ENCODE data around the gene LYPD6B. TPM values are rescaled to one million over a fixed set of nuclear protein-coding genes. Genes with fewer than 3 reads are reported as not detected.

The LYPD6B gene
- total RNA-seq, 1 experiment from 2014 or later = 2.0 TPM

DNA sequence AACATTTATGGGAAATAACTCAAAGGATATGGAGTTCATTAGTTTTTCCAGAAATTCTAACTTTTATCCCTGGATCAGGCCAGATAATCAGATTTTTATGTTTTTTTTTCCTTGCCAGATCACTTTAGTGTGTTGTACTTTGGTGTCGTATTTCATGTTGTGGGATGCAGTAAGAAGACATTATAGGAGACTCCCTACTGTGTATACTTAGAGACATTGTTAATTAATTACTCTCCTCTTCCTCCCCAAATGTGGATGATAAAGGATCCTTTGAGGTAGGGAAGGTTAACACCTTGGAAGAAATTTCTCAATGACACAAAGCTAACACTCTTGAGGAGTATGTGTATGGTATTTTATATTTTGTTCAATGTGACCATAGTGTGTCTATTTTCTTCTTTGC is 120.5 kb downstream of the LYPD6B start:
- H2BK120ac ChIP-seq (ENCODE audit: low read depth, low read length, poor library complexity, severe bottlenecking) = no peak overlapping the region
- DNase-seq = no peak
- no CpG with 5 or more reads among the region's 1 CpG for WGBS (ENCODE audit: extremely low coverage, insufficient read length, low lambda C conversion rate)

More for the DNA sequence above, 120.5 kb downstream of the LYPD6B start:
- Histone ChIP-seq H3K23me2 (ENCODE audit: insufficient read length, low read depth, low read length, poor library complexity, severe bottlenecking) (no peaks in the 10 kb centered on the region), H3K14ac (ENCODE audit: insufficient read depth, low read length) (no peak overlapping the region), H4K5ac (ENCODE audit: insufficient read length, low read depth, low read length) (no peak overlapping the region), H3K9ac (ENCODE audit: extremely low read depth, insufficient read length, low read length) (no peak overlapping the region), H3K4ac (ENCODE audit: low read depth, low read length) (no peak overlapping the region), H4K8ac (replicated peaks; ENCODE audit: insufficient read length, low read depth, low read length) (no peak overlapping the region), H3K27ac (ENCODE audit: insufficient read length, low read depth, low read length) (no peak overlapping the region), H2BK12ac (ENCODE audit: insufficient read length, low read depth, low read length) (no peak overlapping the region), H3K79me1 (ENCODE audit: insufficient read depth, low read depth, low read length, poor library complexity, severe bottlenecking) (no peaks in the 10 kb centered on the region), H3K4me2 (ENCODE audit: insufficient read depth, insufficient read length, low read length) (no peak overlapping the region), H2BK5ac (ENCODE audit: insufficient read length, low read length) (no peak overlapping the region), H4K20me1 (ENCODE audit: control insufficient read depth, insufficient read depth, insufficient read length) (no peaks in the 10 kb centered on the region), H3K56ac (ENCODE audit: insufficient read length, low read depth, low read length) (no peak overlapping the region), H3K18ac (ENCODE audit: insufficient read length, low read depth, low read length) (no peak overlapping the region), H3K23ac (ENCODE audit: insufficient read length, low read depth, low read length) (no peak overlapping the region), H2BK15ac (ENCODE audit: low read depth, low read length) (no peak overlapping the region), H3K9me3 (ENCODE audit: control insufficient read depth, low read depth, low read length) (no peaks in the 10 kb centered on the region), H3K4me1 (ENCODE audit: insufficient read depth, low read length) (no peaks in the 10 kb centered on the region), H3K27me3 (ENCODE audit: insufficient read depth, low read length) (no peaks in the 10 kb centered on the region), H3T11ph (ENCODE audit: low read length) (no peak overlapping the region), H2AFZ (ENCODE audit: low read length) (no peak overlapping the region), H4K91ac (ENCODE audit: insufficient read length, low read depth, low read length) (no peak overlapping the region), H2AK5ac (ENCODE audit: insufficient read length, low read length) (no peak overlapping the region), H3K79me2 (ENCODE audit: insufficient read depth, low read length) (no peaks in the 10 kb centered on the region), H2BK20ac (ENCODE audit: low read depth, low read length, poor library complexity, severe bottlenecking) (no peak overlapping the region)
- no peaks in the 10 kb centered on the region; a peak in 1 of 5 replicates for H3K9me3 Mint-ChIP-seq
- no peaks in the 10 kb centered on the region for H3K27me3 Mint-ChIP-seq (ENCODE audit: low read depth)
- TF ChIP-seq, protein P1, sequence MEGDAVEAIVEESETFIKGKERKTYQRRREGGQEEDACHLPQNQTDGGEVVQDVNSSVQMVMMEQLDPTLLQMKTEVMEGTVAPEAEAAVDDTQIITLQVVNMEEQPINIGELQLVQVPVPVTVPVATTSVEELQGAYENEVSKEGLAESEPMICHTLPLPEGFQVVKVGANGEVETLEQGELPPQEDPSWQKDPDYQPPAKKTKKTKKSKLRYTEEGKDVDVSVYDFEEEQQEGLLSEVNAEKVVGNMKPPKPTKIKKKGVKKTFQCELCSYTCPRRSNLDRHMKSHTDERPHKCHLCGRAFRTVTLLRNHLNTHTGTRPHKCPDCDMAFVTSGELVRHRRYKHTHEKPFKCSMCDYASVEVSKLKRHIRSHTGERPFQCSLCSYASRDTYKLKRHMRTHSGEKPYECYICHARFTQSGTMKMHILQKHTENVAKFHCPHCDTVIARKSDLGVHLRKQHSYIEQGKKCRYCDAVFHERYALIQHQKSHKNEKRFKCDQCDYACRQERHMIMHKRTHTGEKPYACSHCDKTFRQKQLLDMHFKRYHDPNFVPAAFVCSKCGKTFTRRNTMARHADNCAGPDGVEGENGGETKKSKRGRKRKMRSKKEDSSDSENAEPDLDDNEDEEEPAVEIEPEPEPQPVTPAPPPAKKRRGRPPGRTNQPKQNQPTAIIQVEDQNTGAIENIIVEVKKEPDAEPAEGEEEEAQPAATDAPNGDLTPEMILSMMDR (conservative IDR thresholded peaks at IDR 0.05) = no peak
- H3K36me3 Mint-ChIP-seq (ENCODE audit: insufficient read depth in 1 of 3, low read depth in 3 of 3) = no peaks in the 10 kb centered on the region
- H3K27ac Mint-ChIP-seq = no peak overlapping the region
- H3K4me1 Mint-ChIP-seq = peaks cover 28 to 34% of the 10 kb centered on the region in 2 experiments
- H3K4me3 Mint-ChIP-seq = no peak overlapping the region

All from H9 (cell line).